COLO668 (cell line): Measurements from ENCODE around the gene GLT6D1.
"Not testable (repeated sequence)": the region's sequence is repeated elsewhere in the genome, so short reads cannot be mapped to it uniquely, and the experiment has no call there.

Source experiments
- DNase-seq: peaks from one replicate; lab custom pipeline; 2025; ENCODE audit not compliant: unreplicated experiment; lab: John Stamatoyannopoulos, UW

GLT6D1 gene, protein sequence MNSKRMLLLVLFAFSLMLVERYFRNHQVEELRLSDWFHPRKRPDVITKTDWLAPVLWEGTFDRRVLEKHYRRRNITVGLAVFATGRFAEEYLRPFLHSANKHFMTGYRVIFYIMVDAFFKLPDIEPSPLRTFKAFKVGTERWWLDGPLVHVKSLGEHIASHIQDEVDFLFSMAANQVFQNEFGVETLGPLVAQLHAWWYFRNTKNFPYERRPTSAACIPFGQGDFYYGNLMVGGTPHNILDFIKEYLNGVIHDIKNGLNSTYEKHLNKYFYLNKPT

DNA sequence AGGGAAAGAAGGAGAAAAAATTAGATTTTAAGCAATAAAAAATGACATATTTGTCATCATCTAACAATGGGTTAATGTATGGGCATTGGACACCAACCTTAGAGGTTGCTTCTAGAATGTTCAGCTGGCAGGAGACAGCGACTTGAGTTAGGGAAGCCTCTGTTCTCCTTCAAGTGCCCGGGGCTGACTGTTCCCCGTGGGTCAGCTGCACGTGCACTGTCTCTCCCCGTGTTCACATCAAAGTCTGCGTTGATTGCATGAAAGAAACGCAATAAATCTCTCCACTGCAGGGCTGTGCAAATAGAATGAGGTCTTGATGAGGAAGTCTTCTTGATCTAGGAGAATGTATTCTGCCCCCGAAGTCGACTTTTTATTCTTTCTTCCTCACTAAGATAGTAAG is at the start of gene GLT6D1:
TSS of gene GLT6D1 (minus strand) at position 345 of the 400 bp plus-strand sequence. CDS start 353 bp downstream, outside the sequence.
- DNase-seq = no peak

DNA sequence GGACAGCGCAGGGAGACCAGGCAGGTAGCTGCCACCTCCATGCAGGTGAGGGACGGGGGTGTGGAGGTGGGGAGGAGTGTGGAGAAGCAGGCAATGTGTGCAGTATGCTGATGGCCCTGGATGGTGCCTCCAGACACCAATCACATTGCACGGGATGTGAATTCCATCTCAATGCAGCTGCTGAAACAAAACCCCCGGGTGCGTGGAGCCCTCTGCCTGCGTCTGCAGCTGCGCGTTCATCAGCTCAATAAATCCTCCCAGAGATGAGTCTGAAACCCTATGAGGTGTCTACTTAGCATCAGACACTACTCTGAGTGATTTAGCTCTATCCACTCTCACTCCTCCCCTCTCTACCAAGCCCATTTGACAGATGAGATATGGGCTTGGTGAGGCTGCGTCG is 49.7 kb upstream of the GLT6D1 start:
- no peak for DNase-seq

DNA sequence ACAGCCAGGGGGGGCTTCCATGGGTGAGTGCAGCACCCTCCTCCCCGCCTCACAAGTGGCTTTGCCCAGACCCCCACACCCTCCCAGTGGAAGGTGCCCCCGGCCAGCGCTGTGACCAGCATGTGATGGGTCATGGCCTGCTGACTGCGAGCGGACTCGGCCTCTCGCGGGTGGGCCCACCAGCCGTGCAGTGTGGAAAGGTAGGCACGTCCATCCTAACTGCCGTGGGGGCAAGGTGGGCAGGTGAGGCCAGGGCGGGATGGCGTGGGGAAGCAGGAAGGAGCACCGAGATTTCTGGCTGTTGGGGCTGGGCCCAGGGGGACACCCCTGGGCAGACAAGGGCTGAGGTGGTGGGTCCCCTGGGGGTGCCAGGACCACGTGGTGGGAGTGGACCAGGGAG is 47.9 kb upstream of the GLT6D1 start:
- no peak for DNase-seq

DNA sequence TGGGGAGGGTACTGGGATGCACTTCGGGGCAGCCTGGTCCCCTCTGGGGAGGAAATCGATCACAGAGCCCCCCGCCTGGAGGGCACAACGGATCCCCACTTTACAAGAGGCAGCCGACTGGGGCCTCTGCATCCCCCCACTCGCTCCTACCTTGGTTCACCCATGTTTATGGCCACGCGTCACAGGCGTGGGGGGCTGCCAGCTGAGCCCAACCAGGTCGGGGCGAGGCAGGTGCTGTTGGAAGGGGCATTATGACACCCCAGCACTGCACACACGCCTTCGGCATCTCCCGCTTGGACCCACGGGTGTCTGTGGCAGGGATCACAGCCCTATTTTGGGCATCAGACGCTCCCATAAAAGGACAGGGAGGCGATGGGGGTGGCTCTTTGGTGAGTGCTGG is 45.4 kb upstream of the GLT6D1 start:
- no peak for DNase-seq

DNA sequence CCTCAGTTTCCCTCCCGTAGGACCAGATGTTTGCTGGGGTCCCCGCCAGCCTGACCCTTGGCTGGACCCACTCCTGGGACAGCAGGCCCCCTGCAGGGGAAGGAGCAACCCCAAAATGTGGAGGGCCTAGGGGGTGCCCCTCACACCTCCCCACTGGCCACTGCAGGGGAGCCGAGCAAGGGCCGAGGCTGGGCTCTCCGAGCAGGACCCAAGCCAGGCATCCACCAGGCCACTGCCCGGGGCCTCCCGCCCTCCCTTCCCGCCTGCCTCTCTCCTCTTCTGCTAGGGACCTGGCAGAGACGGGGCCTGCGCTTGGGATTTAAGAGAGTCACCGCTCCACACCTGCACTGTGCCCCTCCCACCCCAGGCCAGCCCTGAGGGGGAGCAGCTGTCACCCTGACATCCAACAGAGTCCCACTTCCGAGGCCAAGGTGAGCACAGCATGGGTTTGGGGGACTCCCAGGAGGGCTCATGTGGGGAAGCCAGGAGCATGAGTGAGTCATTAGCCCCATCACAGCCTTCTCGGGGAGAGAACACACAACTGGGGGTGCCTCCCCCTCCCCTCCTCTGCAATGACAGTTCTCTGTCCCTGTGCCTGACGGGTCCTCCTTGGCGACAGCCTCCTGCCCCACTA is 44.2 kb upstream of the GLT6D1 start:
- no peak for DNase-seq

DNA sequence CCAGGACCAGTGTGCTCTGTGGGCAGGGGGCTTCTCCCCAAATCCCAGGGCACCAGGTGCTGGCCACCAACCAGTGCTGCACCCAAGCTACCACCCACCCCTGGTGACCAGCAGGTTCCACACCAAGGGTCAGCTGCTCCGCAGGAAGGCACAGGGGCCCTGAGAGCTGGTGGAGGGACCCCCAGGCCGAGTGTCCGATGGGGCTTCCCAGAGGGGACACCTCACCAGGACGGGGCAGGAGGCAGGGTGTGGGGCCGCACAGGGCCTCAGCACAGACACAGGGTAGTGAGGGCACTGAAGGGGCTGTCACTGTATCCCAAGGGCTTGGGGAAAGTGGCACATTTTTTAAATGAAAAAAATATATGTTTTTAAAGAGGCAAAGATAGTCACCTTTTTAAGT is 41.8 kb upstream of the GLT6D1 start:
- DNase-seq = no peak

DNA sequence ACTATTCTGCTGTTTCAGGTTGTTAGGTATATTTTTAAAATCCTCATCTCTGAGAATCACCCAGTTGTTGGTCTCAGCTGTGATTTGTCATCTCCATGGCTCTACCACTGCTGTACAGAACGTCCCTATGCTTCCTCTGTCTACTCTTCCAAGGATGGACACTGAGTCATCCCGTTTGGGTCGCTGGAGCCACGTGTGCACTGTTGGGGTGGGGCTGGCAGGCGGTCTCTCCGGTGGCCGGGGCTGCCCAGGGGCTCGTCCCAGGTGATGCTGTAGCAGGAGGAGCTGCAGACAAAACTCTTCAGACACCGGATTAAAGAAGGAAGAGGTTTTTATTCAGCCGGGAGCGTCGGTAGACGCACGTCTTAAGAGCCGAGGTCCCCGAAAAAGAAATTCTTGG is 40.7 kb upstream of the GLT6D1 start:
- no peak for DNase-seq

DNA sequence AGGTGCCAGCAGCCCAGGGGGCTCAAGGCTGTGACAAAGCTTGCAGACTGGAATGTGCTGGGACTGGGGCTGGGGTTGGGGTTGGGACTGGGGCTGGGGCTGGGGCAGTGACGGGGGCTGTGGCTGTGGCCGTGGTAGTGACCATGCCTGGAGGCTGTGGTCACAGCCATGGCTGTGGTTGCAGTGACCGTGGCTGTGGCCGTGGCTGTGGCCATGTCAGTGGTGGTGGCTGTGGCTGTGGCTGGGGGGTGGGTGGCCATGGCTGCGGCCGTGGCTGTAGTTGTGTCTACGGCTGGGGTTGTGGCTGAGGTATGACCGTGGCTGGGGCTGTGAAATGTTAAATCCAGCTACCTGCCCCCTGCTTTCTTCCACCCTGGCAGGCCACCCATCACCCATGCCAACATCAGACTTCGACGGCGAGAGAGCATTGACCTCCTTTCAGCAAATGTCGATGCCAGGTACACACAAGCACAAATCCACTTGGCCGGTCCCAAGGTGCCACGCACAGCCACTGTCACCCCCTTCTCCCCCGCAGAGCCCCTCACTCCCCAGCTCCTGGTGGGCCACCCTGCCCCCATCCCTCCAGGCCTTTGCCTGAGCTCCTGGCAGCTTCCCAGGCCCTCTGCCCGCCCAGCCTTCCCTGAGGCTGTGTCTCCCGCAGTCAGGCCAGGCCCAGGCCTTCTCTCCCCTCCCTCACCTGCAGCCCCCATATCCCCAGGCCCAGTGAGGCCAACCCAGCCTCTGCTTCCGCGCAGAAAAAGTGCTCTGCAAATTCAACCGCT is 39.1 kb upstream of the GLT6D1 start:
- no peak for DNase-seq

DNA sequence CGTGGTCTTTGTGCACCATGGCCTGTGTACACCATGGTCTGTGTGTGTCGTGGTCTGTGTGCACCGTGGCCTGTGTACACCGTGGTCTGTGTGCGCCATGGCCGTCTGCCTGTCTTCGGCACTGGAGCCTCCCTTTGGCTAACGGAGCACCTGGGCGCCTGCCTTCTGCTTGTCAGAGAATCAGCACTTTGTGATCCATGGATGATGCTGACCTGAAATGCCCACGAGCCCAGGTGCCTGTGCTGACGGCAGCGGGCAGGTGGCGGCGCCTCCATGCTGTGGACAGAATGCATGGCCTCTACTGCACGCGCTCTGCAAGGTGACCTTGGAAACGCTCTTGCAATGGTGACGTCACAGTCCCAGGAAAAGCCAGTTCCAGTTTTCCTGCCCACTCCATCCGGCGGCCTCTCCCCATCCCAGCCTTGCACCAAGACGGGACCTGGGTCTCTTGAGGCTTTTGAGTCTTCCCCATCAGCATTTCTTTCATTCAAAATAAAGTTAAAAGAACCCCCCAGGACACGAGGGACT is 38.4 kb upstream of the GLT6D1 start:
- DNase-seq = peak; percentile 4

DNA sequence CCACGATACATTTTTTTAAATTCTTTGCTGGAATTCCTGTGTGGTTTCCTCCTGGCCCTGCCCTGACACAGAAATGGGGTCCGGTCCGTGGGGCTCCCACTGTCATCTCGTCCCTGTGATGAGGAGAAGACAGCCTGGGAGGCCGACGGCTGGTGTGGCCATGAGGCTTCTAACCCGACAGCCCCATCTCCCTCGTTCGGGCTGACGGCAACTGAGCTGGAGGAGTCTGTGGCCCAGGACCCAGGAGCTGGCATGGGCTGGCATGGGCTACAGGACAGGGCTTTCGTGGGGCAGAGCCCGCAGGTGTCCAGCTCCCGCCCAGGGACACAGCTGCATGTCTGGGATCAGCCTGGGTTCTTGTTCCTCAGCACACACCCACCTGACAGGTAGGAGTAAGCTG is 37.6 kb upstream of the GLT6D1 start:
- DNase-seq = no peak

DNA sequence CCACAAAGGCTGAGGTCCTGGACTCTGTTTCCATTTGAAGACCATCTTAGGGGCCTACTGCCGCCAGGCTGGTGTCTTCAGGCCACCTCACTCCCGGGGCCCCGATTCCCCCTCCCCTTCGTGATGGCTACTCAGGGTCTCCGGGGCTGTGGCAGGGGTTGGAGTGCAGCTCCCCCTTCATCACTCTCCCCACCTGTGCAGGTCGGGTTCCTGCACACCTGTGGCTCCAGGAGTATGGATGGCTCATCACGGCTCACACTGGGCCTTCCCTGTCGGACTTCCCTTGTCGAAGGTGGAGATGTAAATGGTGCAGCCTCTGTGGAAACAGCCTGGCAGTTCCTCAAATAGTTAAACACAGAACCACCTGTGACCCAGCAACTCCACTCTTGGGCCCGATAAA is 35.6 kb upstream of the GLT6D1 start:
- no peak for DNase-seq

DNA sequence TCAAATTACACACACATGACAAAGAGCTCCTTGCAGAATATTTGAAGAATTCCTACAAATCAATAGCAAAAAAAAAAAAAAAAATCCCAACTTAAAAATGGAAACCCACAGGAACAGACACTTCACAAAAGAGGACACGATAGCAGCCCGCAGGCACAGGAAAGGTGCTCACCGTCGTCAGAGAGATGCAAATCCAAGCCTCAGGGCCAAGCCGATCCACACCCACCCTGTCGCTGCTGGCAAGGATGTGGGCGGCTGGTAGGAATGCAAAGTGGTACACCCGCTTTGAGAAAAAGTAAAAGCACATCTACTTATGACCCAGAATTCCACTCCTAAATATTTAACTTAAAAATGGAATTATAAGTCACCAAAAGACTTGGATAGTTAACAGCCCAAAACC is 34.6 kb upstream of the GLT6D1 start:
- no peak for DNase-seq

DNA sequence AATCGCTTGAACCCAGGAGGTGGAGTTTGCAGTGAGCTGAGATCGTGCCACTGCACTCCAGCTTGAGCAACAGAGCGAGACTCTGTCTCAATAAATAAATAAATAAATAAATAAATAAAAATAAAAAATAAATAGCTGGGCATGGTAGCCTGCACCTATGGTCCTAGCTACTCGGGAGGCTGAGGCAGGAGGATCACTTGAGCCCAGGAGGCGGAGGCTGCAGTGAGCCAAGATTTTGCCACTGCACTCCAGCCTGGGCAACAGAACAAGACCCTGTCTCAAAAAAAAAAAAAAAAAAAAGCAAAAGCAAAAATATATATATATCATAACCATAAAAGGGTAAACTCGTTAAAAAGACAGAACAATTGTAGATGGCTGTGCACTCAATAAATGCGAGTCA is 33.4 kb upstream of the GLT6D1 start:
- not testable (repeated sequence) for DNase-seq

DNA sequence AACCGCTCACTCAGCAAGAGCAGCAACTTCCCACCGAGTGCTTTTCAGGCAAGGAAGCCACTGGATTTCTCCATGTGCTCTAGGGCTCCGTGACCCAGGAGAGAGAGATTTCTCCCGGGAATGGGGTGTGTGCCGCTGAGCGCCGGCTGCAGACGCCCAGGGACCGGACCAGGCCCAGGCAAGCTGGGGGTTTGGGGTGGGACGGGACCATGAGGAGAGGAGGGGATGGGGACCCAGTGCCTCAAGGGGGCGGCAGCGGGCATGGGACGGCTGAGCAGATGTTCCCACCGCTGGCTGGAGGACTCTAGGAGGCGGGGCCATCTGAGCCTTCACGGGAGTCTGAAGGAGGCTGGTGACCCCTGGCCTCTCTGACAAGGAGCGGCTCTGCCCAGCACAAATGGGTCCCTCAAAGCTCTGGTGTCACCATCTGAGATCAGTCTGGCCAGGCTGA is 32.3 kb upstream of the GLT6D1 start:
- DNase-seq = no peak

DNA sequence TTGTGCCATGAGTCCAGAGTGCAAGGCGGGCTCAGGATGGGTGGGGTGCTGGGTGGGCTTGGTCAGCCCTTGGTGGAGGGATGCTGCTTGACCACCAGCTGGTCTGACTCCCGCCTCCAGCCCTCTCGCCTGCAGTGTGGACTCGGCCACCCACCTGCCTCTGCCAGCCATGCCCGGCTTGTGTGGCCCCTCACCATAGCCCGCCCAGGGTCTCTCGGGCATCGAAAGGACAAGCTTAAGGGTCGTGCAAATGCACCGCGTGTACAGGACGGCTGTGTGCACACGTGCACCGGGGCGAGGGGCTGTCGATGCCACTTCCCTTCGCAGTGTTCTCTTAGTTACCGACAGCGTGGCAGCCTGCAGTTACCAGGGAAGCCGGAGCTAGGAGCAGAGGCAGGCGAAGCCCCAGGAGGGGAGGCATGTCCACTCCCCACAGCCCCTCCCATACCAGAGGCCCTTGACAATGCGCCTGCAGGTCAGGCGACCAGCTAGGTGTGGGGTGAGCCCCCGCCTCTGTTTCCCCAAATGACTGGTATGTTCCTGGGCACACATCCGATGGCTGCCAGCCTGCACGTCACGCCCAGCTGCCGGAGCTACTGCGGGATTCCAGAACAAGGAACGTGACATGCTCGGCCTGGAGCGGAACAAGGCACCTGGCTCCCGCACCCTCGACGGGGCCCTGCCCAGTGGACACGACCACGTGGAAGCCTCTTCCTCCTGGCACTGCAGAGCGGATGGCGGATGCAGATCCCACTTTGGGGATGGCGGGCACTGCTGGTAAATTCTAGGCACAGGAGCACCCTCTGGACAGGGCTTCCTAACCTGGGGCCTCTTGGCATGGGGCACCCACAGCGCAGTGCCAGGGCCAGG is 31.6 kb upstream of the GLT6D1 start:
- DNase-seq = no peak

DNA sequence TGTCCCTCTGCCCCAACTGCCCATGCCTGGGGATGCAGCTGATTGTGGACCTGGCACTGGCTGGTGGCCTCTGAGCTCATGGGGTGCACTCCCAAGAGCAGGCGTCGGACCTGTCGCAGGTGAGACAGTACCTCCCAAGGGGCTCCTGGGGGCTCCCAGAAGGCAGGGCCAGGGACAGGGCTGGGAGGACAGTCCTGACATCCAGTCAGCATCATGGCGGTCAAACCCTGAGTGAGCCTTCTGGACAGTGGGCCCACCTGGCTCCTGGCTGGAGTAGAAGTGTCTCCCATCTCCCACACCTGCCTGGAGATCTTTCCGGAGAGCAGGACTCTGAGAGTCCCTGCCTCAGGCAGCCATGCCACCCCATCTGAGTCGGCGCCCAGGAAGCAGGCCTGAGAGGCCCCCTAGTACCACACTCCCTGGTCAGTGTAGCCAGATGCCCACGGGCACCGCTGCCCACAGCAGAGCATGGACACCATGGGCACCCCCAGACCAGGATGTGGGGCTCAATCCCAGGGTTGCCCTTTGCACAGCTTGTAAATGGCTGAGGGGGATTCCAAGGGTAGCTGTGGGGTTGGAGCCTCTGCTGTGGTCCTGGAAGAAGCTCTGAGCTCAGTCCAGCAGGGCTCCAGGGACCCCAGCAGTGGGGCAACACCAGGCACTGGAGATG is 30.4 kb upstream of the GLT6D1 start:
- DNase-seq = no peak

DNA sequence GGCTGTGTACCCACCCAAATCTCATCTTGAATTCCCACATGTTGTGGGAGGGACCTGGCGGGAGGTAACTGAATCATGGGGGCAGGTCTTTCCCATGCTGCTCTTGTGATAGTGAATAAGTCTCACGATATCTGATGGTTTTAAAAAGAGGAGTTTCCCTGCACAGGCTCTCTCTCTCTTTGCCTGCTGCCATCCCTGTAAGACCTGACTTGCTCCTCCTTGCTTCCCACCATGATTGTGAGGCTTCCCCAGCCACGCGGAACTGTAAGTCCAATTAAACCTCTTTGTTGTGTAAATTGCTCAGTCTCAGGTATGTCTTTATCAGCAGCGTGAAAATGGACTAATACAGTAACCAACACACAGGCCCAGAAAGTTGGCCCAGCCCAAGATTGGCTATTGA is 29.7 kb upstream of the GLT6D1 start:
- DNase-seq = not testable (repeated sequence)

DNA sequence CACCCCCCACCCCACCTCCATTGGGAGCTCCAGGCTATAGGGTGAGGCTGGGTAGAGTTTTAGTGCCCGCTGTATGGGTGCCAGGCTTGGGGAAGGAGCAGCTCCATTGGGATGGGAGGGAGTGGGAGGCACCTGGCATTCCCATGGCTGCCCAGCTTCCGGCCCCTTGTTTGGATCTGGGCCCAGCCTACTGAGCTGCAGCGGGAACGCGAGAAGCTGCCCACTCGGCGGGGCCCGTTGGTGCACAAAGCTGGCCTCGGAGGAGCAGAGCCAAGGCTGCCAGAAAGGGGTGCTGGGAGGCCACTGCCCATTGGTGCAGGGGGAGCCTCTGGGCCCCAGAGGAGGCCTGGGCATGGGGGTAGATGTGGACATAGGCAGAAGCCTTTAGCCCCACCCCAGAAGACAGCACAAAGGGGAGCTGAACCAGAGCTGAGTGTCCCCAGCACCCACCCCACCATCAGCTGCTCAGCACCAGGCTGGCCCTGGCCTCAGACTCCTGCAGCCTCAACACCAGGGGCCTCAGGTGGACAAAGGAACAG is 28.2 kb upstream of the GLT6D1 start:
- DNase-seq = no peak

DNA sequence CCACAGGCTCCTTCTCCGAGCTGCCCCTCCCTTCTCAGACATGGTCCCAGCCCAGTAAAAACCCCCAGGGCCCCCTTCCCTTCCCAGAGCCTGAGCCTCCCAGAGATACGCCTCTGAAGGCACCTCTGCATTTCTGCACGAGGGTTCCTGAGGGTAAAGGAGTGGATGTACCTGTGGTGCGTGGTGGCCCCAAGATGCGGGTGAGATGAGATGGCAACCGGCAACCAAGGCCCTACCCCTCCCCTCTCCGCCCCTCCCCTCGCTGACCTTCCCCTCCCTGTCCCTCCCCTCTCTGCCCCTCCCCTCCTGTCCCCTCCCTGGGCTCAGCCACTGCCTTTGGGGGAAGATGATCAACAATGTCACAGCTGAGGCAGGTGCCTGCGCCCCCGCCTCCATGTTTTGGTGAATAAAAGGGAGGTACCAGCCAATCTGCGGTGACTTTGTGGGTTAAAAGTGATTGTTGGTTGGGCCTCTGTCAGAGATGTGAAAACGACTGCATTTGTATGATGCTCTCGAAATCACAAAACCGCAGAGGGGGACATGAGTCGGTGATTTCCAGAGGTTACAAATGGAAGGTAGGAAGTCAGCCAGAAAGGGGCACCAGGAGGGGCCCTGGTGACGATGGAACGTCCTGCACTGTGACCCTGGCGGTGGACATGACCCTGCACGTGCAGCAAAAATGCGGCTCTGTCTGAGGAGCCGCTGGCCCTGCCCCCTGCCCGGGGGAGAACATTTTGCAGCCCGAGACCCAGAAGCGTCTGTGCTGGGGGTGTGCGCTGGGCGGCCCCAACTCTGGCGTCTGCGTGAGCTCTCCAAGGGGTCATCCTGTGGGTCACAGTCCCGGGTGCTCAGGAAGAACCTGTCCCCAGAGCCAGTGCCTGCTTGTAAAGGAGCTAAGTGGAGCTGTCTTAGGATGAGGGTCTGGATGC is 27.5 kb upstream of the GLT6D1 start:
- no peak for DNase-seq
